CD14-positive monocyte (primary cell): ENCODE data around the gene MRGPRF. TPM values are rescaled to one million over a fixed set of nuclear protein-coding genes. Genes with fewer than 3 reads are reported as not detected.
A peak's percentile ranks its signal among the peaks of the same experiment; 100 is the strongest.

Experiments used
- DNase-seq, 3 donors: peaks; one replicate each; pipeline ENCODE4 v3.0.0-alpha.2; 2011 to 2022
- H2AFZ ChIP-seq: 2 replicates; pipeline ENCODE4 v1.6.0; 2012; ENCODE audit warnings: mild to moderate bottlenecking, low read depth, low read length, inconsistent platforms; ENCODE audit not compliant: insufficient read depth, poor library complexity, severe bottlenecking
- H3K27ac ChIP-seq, 2 donors: 1 replicate in 1 of 2; 2 replicates in 1 of 2; pipeline ENCODE4 v1.5.1; 2012 to 2013; ENCODE audit warnings: low read length in 2 of 2, control low read depth in 1 of 2, inconsistent platforms in 1 of 2, low read depth in 1 of 2, mild to moderate bottlenecking in 1 of 2
- H3K27me3 ChIP-seq, 2 donors: one replicate each; pipeline versions ENCODE4 v1.6.0 to v1.6.1; 2011 to 2013; ENCODE audit warnings: low read length in 2 of 2; ENCODE audit not compliant: control insufficient read depth in 2 of 2, insufficient read depth in 2 of 2
- H3K36me3 ChIP-seq, 2 donors: replicated peaks in 1 of 2; 1 replicate in 1 of 2; 2 replicates in 1 of 2; pipeline versions ENCODE4 v1.5.1 to v1.6.1; 2012 to 2013; ENCODE audit warnings: low read length in 2 of 2, control low read depth in 1 of 2, inconsistent platforms in 1 of 2, mild to moderate bottlenecking in 1 of 2; ENCODE audit not compliant: insufficient read depth in 2 of 2, control insufficient read depth in 1 of 2
- H3K4me1 ChIP-seq, 2 donors: 1 replicate in 1 of 2; 2 replicates in 1 of 2; pipeline versions ENCODE4 v1.5.1 to v1.6.1; 2012 to 2013; ENCODE audit warnings: low read length in 2 of 2, control low read depth in 1 of 2, inconsistent platforms in 1 of 2, mild to moderate bottlenecking in 1 of 2, moderate library complexity in 1 of 2; ENCODE audit not compliant: insufficient read depth in 2 of 2, control insufficient read depth in 1 of 2
- H3K4me2 ChIP-seq: replicated peaks from 2 replicates; pipeline ENCODE3; 2012; ENCODE audit warnings: low read length, moderate library complexity, mild to moderate bottlenecking; ENCODE audit not compliant: poor library complexity, severe bottlenecking; ENCODE audit errors: extremely low read depth
- H3K4me3 ChIP-seq, 3 experiments: fragments of 200-600 bp in 1 of 3; sonication (generic) in 1 of 3; replicated peaks in 1 of 3; 1 replicate in 2 of 3; 2 replicates in 1 of 3; pipeline ENCODE4 v1.5.1; 2011 to 2013; ENCODE audit warnings: low read length in 3 of 3, mild to moderate bottlenecking in 3 of 3, control low read depth in 2 of 3, low read depth in 2 of 3, inconsistent platforms in 1 of 3, moderate library complexity in 1 of 3
- H3K79me2 ChIP-seq: 2 replicates; pipeline ENCODE4 v1.6.0; 2012; ENCODE audit warnings: mild to moderate bottlenecking, control low read depth, inconsistent platforms, low read length, moderate library complexity; ENCODE audit not compliant: insufficient read depth
- H3K9ac ChIP-seq: 2 replicates; pipeline ENCODE4 v1.6.0; 2017; ENCODE audit warnings: low read length, mild to moderate bottlenecking; ENCODE audit not compliant: insufficient read depth, poor library complexity, severe bottlenecking
- H3K9me3 ChIP-seq, 2 donors: replicated peaks in 1 of 2; 1 replicate in 1 of 2; 2 replicates in 1 of 2; pipeline versions ENCODE4 v1.5.1 to v1.6.1; 2012 to 2013; ENCODE audit warnings: low read length in 2 of 2, control low read depth in 1 of 2; ENCODE audit not compliant: control insufficient read depth in 1 of 2, insufficient read depth in 1 of 2
- H4K20me1 ChIP-seq: 2 replicates; pipeline ENCODE4 v1.6.0; 2012; ENCODE audit warnings: mild to moderate bottlenecking, low read length, control low read depth, moderate library complexity; ENCODE audit not compliant: insufficient read depth
- H3K27ac Mint-ChIP-seq, 7 donors: one replicate each; pipeline ENCODE4 v1.8.0; 2020; ENCODE audit warnings: mild to moderate bottlenecking in 7 of 7, mixed read lengths in 7 of 7, moderate library complexity in 6 of 7, inconsistent platforms in 2 of 7
- H3K27me3 Mint-ChIP-seq, 3 donors: one replicate each; pipeline ENCODE4 v1.8.0; 2021 to 2022; ENCODE audit warnings: low read depth in 3 of 3, mild to moderate bottlenecking in 3 of 3, mixed read lengths in 3 of 3, moderate library complexity in 3 of 3, inconsistent platforms in 1 of 3
- H3K36me3 Mint-ChIP-seq, 2 donors: one replicate each; pipeline ENCODE4 v1.8.0; 2020; ENCODE audit warnings: mixed read lengths in 2 of 2, inconsistent platforms in 1 of 2, mild to moderate bottlenecking in 1 of 2
- H3K4me1 Mint-ChIP-seq: one replicate; pipeline ENCODE4 v1.8.0; 2020; ENCODE audit warnings: mild to moderate bottlenecking, mixed read lengths
- H3K4me3 Mint-ChIP-seq, 2 donors: one replicate each; pipeline ENCODE4 v1.8.0; 2020; ENCODE audit warnings: mild to moderate bottlenecking in 2 of 2, mixed read lengths in 2 of 2, moderate library complexity in 1 of 2
- H3K9me3 Mint-ChIP-seq, 7 donors: one replicate each; pipeline ENCODE4 v1.8.0; 2020 to 2022; ENCODE audit warnings: mixed read lengths in 7 of 7, mild to moderate bottlenecking in 6 of 7, moderate library complexity in 6 of 7, inconsistent platforms in 2 of 7
- CTCF ChIP-seq: fragments of 200-600 bp; IDR thresholded peaks from one replicate; pipeline ENCODE4 v1.8.0; 2022; ENCODE audit warnings: antibody characterized with exemption, mild to moderate bottlenecking
- WGBS: methylation state at CpG from one replicate; pipeline ENCODE4 v1.1.5; 2013; ENCODE audit warnings: missing lambda C conversion rate; ENCODE audit not compliant: insufficient coverage; 5-methylcytosine and 5-hydroxymethylcytosine counted together
- intact Hi-C, 2 donors: fragments of 100-400 bp; cut with micrococcal nuclease; formaldehyde crosslinking; loops; one replicate each; pipeline versions ENCODE4 v1.15.0 to v1.15.1; 2023
- polyA plus RNA-seq, 3 donors: library from polyadenylated mRNA; depleted of rRNA in 1 of 3; unstranded in 2 of 3; stranded (reverse) in 1 of 3; fragments of 300-500 nt in 2 of 3; fragments of >200 nt in 1 of 3; fragmentation: Illumina TruSeq in 2 of 3; gene quantifications; 1 replicate in 2 of 3; 2 replicates in 1 of 3; pipeline ENCODE4 v1.2.3, GENCODE V29; 2012 to 2021

Gene MRGPRF
- polyA plus RNA-seq, 3 donors, result 0.22 to 0.23 TPM; not detected in 1

GRCh38 chr11:69018924-69019323 is 5.9 kb upstream of the MRGPRF start:
- Histone ChIP-seq H3K4me2 (no peak overlapping the region), H3K27me3 (peaks cover 0 to 10% of the 10 kb centered on the region in 2 donors), H3K9ac (no peak overlapping the region), H3K79me2 (no peaks in the 10 kb centered on the region), H3K4me1 (no peaks in the 10 kb centered on the region), H3K4me3 (no peak overlapping the region), H3K9me3 (no peaks in the 10 kb centered on the region), H3K36me3 (no peaks in the 10 kb centered on the region), H2AFZ (no peak overlapping the region), H3K27ac (no peak overlapping the region), H4K20me1 (no peaks in the 10 kb centered on the region)
- peak overlapping the region in 1 of 7 donors; percentile 73 for H3K27ac Mint-ChIP-seq
- H3K4me1 Mint-ChIP-seq, result no peaks in the 10 kb centered on the region
- 75% methylated on average over 7 of the region's 13 CpGs for WGBS
- intact Hi-C loops, result no loop called here
- TF ChIP-seq CTCF, result no peak
- no peak for DNase-seq
- H3K9me3 Mint-ChIP-seq, result peaks cover 0 to 3% (median 2%) of the 10 kb centered on the region in 7 donors
- no peaks in the 10 kb centered on the region for H3K36me3 Mint-ChIP-seq
- no peak overlapping the region for H3K4me3 Mint-ChIP-seq
- H3K27me3 Mint-ChIP-seq, result peaks cover 6 to 19% (median 13%) of the 10 kb centered on the region in 3 donors

- no peaks in the 10 kb centered on the region for H3K36me3 ChIP-seq
- no peaks in the 10 kb centered on the region for H3K79me2 ChIP-seq
- H3K4me2 ChIP-seq, result no peak overlapping the region
- peaks cover 8 to 10% of the 10 kb centered on the region in 2 donors for H3K4me1 ChIP-seq
- H3K27ac ChIP-seq, result no peak overlapping the region
- Mint-ChIP-seq H3K27me3 (peaks cover 15 to 27% (median 23%) of the 10 kb centered on the region in 3 donors), H3K36me3 (no peaks in the 10 kb centered on the region), H3K4me3 (no peak overlapping the region), H3K9me3 (peaks cover 0 to 3% (median 2%) of the 10 kb centered on the region in 7 donors), H3K27ac (no peak overlapping the region), H3K4me1 (peaks cover 5% of the 10 kb centered on the region)
- H3K4me3 ChIP-seq, result no peak overlapping the region
- peaks cover 0 to 20% of the 10 kb centered on the region in 2 donors for H3K27me3 ChIP-seq
- no peak for TF ChIP-seq CTCF
- H2AFZ ChIP-seq, result no peak overlapping the region
- H4K20me1 ChIP-seq, result no peaks in the 10 kb centered on the region
- no peaks in the 10 kb centered on the region for H3K9me3 ChIP-seq
- no peak overlapping the region for H3K9ac ChIP-seq
- DNase-seq, result no peak
- 89% methylated on average over 10 of the region's 10 CpGs for WGBS
- intact Hi-C loops, result no loop called here
These were observed 4.9 kb upstream of the MRGPRF start for GRCh38 chr11:69017951-69018350.
